ENCODE measurements around the gene PEX11B.

- TF ChIP-seq CTCF (IDR thresholded peaks at IDR 0.05; ENCODE audit: extremely low read depth in 1 of 2, insufficient read depth in 1 of 2, low read depth in 1 of 2, low read length in 2 of 2) = no peak
- TF ChIP-seq POLR2A (IDR thresholded peaks at IDR 0.05; ENCODE audit: low read depth, low read length) = no peak
- no peak for TF ChIP-seq POLR2AphosphoS5 (IDR thresholded peaks at IDR 0.05; ENCODE audit: insufficient read depth, low read depth, low read length)
- TF ChIP-seq MAX (IDR thresholded peaks at IDR 0.05; ENCODE audit: insufficient read depth, insufficient read length) = no peak
- TF ChIP-seq MYC (IDR thresholded peaks at IDR 0.05; ENCODE audit: low read depth, low read length) = no peak
- TF ChIP-seq JUN (IDR thresholded peaks at IDR 0.05; ENCODE audit: borderline replicate concordance, insufficient read depth, insufficient read length, low read depth) = no peak
- no peak for TF ChIP-seq FOS (IDR thresholded peaks at IDR 0.05; ENCODE audit: borderline replicate concordance, insufficient read depth, low read length)
- TF ChIP-seq EZH2 (IDR thresholded peaks at IDR 0.05; ENCODE audit: borderline replicate concordance, low read depth, low read length, severe bottlenecking) = no peak
- no peak for TF ChIP-seq GATA2 (IDR thresholded peaks at IDR 0.05; ENCODE audit: insufficient read depth, insufficient read length, low read depth, low read length)
Observed at GRCh38 chr1:145916745-145917144, 1.8 kb downstream of the PEX11B start.

Measured in endothelial cell of umbilical vein (primary cell).